NOMO-1 treated with DMSO at 0.1 percent for 48 hours (cell line): ENCODE data around the gene PFKFB3.

Experiments used
- DNase-seq: peaks from one replicate; lab custom pipeline; 2025; ENCODE audit not compliant: unreplicated experiment; lab: John Stamatoyannopoulos, UW

PFKFB3 gene

DNA sequence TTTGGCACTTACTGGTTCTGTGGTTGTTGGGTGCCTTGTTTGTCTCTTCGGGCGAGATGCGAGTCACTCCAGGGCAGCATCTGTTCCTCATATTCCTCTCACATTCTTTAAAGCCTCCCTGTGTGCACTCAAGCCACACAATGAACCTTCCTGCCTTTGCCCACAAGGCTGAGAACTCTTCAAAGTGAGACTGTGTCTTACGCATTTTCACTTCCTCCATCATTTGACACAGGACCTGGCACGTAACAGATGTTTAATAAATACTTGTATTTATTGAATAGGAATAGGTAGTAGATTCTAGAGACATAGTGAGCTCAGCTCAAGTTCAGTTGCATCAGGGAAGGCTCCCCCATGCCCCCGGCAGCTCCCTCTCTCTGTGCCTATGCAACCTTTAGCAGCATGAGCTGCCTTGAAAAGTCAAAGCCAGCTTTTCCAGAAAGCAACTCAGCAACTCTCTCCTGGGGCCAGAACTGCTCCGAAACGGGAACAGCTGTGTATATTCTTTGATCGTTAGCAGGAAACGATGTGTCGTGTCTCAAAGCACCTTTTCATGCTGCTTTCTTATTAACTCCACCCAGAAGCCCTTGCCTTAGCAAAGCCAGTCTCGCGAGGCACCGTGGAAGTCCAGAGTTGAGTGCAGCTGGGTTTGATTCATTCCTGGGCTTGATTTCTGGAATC, 97.5 kb downstream of the PFKFB3 start:
- peak; percentile 92 for DNase-seq

DNA sequence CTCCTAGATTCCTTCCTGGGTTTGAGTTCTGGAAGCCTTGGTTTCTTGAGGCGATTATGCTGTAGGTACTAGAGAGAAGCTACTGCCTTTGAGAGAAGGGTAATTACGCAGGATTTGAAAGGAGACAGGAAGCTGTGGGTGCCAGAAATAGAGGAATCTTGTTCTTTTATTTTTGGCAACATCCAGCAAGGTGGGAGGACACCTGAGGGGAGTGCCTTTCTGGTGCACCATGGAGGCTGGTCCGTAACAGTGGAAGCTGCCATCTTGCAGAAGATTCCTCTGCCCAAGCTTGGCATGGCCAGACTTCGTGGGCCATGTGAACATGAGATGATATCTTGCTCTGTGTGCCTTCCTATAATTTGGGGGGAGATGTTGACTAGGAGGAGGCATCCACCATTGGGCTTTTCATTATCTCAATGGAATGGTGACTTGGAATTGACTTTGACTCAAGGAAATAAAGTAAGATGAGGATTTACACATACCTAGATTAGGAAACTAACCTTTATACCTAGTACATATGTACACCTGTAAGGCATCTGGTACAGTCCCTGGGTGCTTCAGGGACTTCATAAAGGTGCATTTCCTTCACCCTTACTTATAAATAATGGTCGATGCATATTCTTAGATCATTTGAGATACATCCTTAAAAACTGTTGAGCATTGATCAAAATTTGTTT, 98.2 kb downstream of the PFKFB3 start:
- no peak for DNase-seq

- DNase-seq = no peak
Observed at GRCh38 chr10:6301488-6302075, 98.8 kb downstream of the PFKFB3 start.
